K562 (cell line): ENCODE data around the gene PRKAG2. TPM values are rescaled to one million over a fixed set of nuclear protein-coding genes. Genes with fewer than 3 reads are reported as not detected.

Experiments
- ATAC-seq: fragments of 200-7000 bp; cut with Tn5 transposase; 3 replicates; pipeline ENCODE4 v1.9.1; 2020; ENCODE audit warnings: moderate library complexity
- BruUV-seq: library from RNA; stranded (reverse); fragments of 400-500 nt; replicated peaks from 2 replicates; lab custom pipeline; 2021; lab: Mats Ljungman, UMichigan
- CTCF ChIA-PET: fragments of 300-600 bp; formaldehyde crosslinking; extraction: SDS; loops from one replicate; lab custom pipeline; 2021; ENCODE audit warnings: low intra/inter-chr PET ratio; lab: Yijun Ruan, JAX
- POLR2A ChIA-PET: fragments of 300-600, 350-650 bp; sonication (Branson Sonifier 250); formaldehyde crosslinking; extraction: SDS; loops from one replicate; lab custom pipeline; 2021; ENCODE audit warnings: antibody characterized with exemption, inconsistent platforms; lab: Yijun Ruan, JAX
- DNase-seq, 4 experiments: peaks; one replicate each; pipeline versions ENCODE4 v3.0.0 to v3.0.0-alpha.2; 2011 to 2018; ENCODE audit warnings: low spot score in 3 of 4, mixed read lengths in 3 of 4; ENCODE audit errors: extremely low read depth in 1 of 4
- FAIRE-seq: peaks from 2 replicates; lab custom pipeline; 2011; peaks lifted over from hg19 to GRCh38; lab: Jason Lieb, UNC
- H2AFZ ChIP-seq: 2 replicates; pipeline ENCODE4 v1.6.0; 2011; ENCODE audit warnings: low read depth, low read length, control low read depth, inconsistent platforms
- H3K27ac ChIP-seq: fragments of 200-600 bp; 3 replicates; pipeline ENCODE4 v1.8.0; 2011; ENCODE audit warnings: low read depth, mild to moderate bottlenecking, control low read depth, inconsistent platforms, low read length, moderate library complexity, mixed read lengths; ENCODE audit errors: extremely low read depth
- H3K27me3 ChIP-seq, 2 experiments: fragments of 300-600 bp in 1 of 2; 2 replicates in 1 of 2; 3 replicates in 1 of 2; pipeline versions ENCODE4 v1.6.0 to v1.8.0; 2011; ENCODE audit warnings: inconsistent platforms in 2 of 2, low read length in 2 of 2, mild to moderate bottlenecking in 1 of 2, mixed read lengths in 1 of 2, moderate library complexity in 1 of 2; ENCODE audit not compliant: control insufficient read depth in 2 of 2, insufficient read depth in 2 of 2
- H3K36me3 ChIP-seq: fragments of 300-600 bp; 3 replicates; pipeline ENCODE4 v1.8.0; 2011; ENCODE audit warnings: mild to moderate bottlenecking, low read length, inconsistent platforms; ENCODE audit not compliant: control insufficient read depth, insufficient read depth
- H3K4me1 ChIP-seq, 2 experiments: fragments of 200-600 bp in 1 of 2; replicated peaks in 1 of 2; 2 replicates in 1 of 2; 3 replicates in 1 of 2; pipeline versions ENCODE4 v1.5.1 to v1.8.0; 2011; ENCODE audit warnings: inconsistent platforms in 2 of 2, low read length in 2 of 2, mild to moderate bottlenecking in 1 of 2, mixed read lengths in 1 of 2, moderate library complexity in 1 of 2; ENCODE audit not compliant: control insufficient read depth in 2 of 2, insufficient read depth in 2 of 2
- H3K4me2 ChIP-seq: 2 replicates; pipeline ENCODE4 v1.6.1; 2011; ENCODE audit warnings: low read length, control low read depth, inconsistent platforms, mixed read lengths; ENCODE audit not compliant: insufficient read depth
- H3K4me3 ChIP-seq: fragments of 200-600 bp; sonication (generic), shearing (Covaris generic); 2 replicates; pipeline ENCODE4 v1.5.1; 2016; ENCODE audit warnings: control low read depth, inconsistent platforms
- H3K79me2 ChIP-seq: fragments of 200-600 bp; 3 replicates; pipeline ENCODE4 v1.8.0; 2011; ENCODE audit warnings: low read length, inconsistent platforms; ENCODE audit not compliant: control insufficient read depth, insufficient read depth
- H3K9ac ChIP-seq, 2 experiments: 2 replicates each; pipeline versions ENCODE4 v1.6.0 to v1.6.1; 2011; ENCODE audit warnings: low read depth in 2 of 2, low read length in 2 of 2, control low read depth in 1 of 2, inconsistent platforms in 1 of 2, mild to moderate bottlenecking in 1 of 2, mixed read lengths in 1 of 2; ENCODE audit not compliant: insufficient read depth in 1 of 2
- H3K9me1 ChIP-seq: one replicate; pipeline ENCODE4 v1.6.0; 2011; ENCODE audit warnings: inconsistent platforms, mild to moderate bottlenecking, low read length, moderate library complexity; ENCODE audit not compliant: control insufficient read depth, insufficient read depth
- H3K9me3 ChIP-seq: replicated peaks from 2 replicates; pipeline ENCODE4 v1.5.1; 2011; ENCODE audit warnings: low read depth, low read length, inconsistent platforms; ENCODE audit not compliant: control insufficient read depth, insufficient read depth
- H4K20me1 ChIP-seq: replicated peaks from 2 replicates; pipeline ENCODE4 v1.6.1; 2011; ENCODE audit warnings: low read length, inconsistent platforms, mixed read lengths; ENCODE audit not compliant: control insufficient read depth, insufficient read depth
- BRD9 ChIP-seq: fragments of 450-650 bp; IDR thresholded peaks from 2 replicates; pipeline ENCODE4 v1.6.1; 2018; ENCODE audit warnings: low read depth; ENCODE audit not compliant: partially characterized antibody
- CREB5 ChIP-seq: fragments of 250-450 bp; sonication (Bioruptor Pico); IDR thresholded peaks from 2 replicates; pipeline ENCODE4 v1.5.0; 2020; ENCODE audit warnings: mild to moderate bottlenecking
- KDM2B ChIP-seq: fragments of 250-450 bp; sonication (Bioruptor Pico); IDR thresholded peaks from 2 replicates; pipeline ENCODE4 v1.8.0; 2021; ENCODE audit warnings: mild to moderate bottlenecking, moderate library complexity
- KLF1 ChIP-seq: fragments of 450-650 bp; IDR thresholded peaks from 2 replicates; pipeline ENCODE4 v1.6.1; 2016; ENCODE audit warnings: missing genetic modification characterization, missing compliant biosample characterization
- MAX ChIP-seq: sonication (generic); formaldehyde crosslinking; IDR thresholded peaks from 2 replicates; pipeline ENCODE4 v1.9.0; 2022; ENCODE audit warnings: mild to moderate bottlenecking, missing genetic modification reagents
- NONO ChIP-seq, 2 experiments: fragments of 200-400 bp in 1 of 2; fragments of 450-650 bp in 1 of 2; formaldehyde crosslinking in 1 of 2; IDR thresholded peaks; 2 replicates each; pipeline ENCODE4 v1.6.1; 2017; ENCODE audit warnings: low read depth in 2 of 2, mild to moderate bottlenecking in 2 of 2, moderate library complexity in 2 of 2, low read length in 1 of 2
- RBM17 ChIP-seq: fragments of 200-400 bp; formaldehyde crosslinking; IDR thresholded peaks from 2 replicates; pipeline ENCODE4 v1.6.1; 2017; ENCODE audit warnings: low read depth, mild to moderate bottlenecking, low read length, borderline replicate concordance
- RBM22 ChIP-seq: fragments of 200-400 bp; formaldehyde crosslinking; IDR thresholded peaks from 2 replicates; pipeline ENCODE4 v1.6.1; 2018; ENCODE audit warnings: low read length, low read depth; ENCODE audit not compliant: poor library complexity, severe bottlenecking
- RFX1 ChIP-seq: fragments of 450-650 bp; IDR thresholded peaks from 2 replicates; pipeline ENCODE4 v1.6.1; 2016; ENCODE audit warnings: mild to moderate bottlenecking, moderate library complexity
- WGBS: fragments of 100-300 bp; shearing (Covaris generic); methylation state at CpG from one replicate; pipeline ENCODE4 v1.1.6; 2016; ENCODE audit warnings: low coverage, mixed read lengths; ENCODE audit not compliant: insufficient coverage; ENCODE audit errors: missing lambda C conversion rate; 5-methylcytosine and 5-hydroxymethylcytosine counted together
- in situ Hi-C: fragments of 300-500 bp; cut with MboI; formaldehyde crosslinking; loops from 4 replicates; pipeline ENCODE4 v1.15.0; 2018; ENCODE audit warnings: inconsistent platforms, mixed read lengths
- intact Hi-C: fragments of 100-400 bp; cut with micrococcal nuclease; formaldehyde crosslinking; loops from 2 replicates; pipeline ENCODE4 v1.14.2; 2022
- polyA plus RNA-seq, 8 experiments: library from polyadenylated mRNA; depleted of rRNA in 4 of 8; stranded (reverse) in 5 of 8; unstranded in 3 of 8; fragments of >200 nt; fragmentation: Nextera tagmentation in 2 of 8; fragmentation: Illumina TruSeq in 1 of 8; extraction: Ambion mirVana in 2 of 8; extraction: Trizol in 1 of 8; gene quantifications; 2 replicates each; pipeline versions ENCODE4 v1.2.1 to v1.2.3, GENCODE V29; 2011 to 2014; ENCODE audit warnings: inconsistent platforms in 1 of 8, missing spikeins in 1 of 8
- total RNA-seq, 7 experiments: library from RNA; depleted of rRNA in 6 of 7; stranded (reverse); fragments of >200 nt in 6 of 7; fragmentation: Illumina TruSeq in 2 of 7; extraction: Trizol in 2 of 7; gene quantifications; 2 replicates each; pipeline versions ENCODE4 v1.2.1 to v1.2.3, GENCODE V29; 2011 to 2021; ENCODE audit warnings: low replicate concordance in 1 of 7
- TF ChIP-seq, protein P1 (sequence below): sonication (generic); formaldehyde crosslinking; IDR thresholded peaks from 2 replicates; pipeline ENCODE4 v1.8.0; 2023; ENCODE audit warnings: missing genetic modification reagents, mild to moderate bottlenecking, borderline replicate concordance
- TF ChIP-seq, protein P2 (sequence below), 3 experiments: IDR thresholded peaks in 2 of 3; conservative IDR thresholded peaks in 1 of 3; 2 replicates each; pipeline ENCODE4 v1.5.1; 2011 to 2012; ENCODE audit warnings: low read length in 3 of 3, mild to moderate bottlenecking in 3 of 3, control low read depth in 2 of 3, improper control_type of control experiment in 1 of 3, inconsistent platforms in 1 of 3, low read depth in 1 of 3, mixed read lengths in 1 of 3, moderate library complexity in 1 of 3; ENCODE audit not compliant: insufficient read depth in 2 of 3

Gene PRKAG2
- total and polyA plus RNA-seq, 9 of the 15 experiments (the other 6 are each of a cell fraction or from before 2014, with no cell fraction given) = 0.99 to 5.6 (median 3.3) TPM

DNA sequence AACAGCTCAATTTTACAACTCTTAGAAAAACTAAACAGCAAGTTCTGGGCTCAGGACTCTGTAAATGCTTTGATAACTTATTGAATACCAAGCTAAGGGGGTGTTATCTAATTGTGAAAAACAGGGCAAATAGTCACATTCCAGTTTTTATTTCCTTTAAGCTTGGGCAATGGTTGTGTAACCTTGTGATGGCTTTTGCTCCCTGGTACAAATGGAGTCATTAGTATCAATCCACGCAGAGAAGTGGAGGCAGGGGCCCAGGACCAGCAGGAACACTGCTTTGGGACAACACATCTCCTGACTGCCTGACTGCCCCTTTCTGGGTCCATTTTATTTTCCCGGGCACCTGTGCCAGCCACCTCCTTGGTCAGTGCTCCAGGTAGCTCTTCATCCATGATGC is 5.8 kb upstream of the PRKAG2 start (continued):
- TF ChIP-seq, protein P1, sequence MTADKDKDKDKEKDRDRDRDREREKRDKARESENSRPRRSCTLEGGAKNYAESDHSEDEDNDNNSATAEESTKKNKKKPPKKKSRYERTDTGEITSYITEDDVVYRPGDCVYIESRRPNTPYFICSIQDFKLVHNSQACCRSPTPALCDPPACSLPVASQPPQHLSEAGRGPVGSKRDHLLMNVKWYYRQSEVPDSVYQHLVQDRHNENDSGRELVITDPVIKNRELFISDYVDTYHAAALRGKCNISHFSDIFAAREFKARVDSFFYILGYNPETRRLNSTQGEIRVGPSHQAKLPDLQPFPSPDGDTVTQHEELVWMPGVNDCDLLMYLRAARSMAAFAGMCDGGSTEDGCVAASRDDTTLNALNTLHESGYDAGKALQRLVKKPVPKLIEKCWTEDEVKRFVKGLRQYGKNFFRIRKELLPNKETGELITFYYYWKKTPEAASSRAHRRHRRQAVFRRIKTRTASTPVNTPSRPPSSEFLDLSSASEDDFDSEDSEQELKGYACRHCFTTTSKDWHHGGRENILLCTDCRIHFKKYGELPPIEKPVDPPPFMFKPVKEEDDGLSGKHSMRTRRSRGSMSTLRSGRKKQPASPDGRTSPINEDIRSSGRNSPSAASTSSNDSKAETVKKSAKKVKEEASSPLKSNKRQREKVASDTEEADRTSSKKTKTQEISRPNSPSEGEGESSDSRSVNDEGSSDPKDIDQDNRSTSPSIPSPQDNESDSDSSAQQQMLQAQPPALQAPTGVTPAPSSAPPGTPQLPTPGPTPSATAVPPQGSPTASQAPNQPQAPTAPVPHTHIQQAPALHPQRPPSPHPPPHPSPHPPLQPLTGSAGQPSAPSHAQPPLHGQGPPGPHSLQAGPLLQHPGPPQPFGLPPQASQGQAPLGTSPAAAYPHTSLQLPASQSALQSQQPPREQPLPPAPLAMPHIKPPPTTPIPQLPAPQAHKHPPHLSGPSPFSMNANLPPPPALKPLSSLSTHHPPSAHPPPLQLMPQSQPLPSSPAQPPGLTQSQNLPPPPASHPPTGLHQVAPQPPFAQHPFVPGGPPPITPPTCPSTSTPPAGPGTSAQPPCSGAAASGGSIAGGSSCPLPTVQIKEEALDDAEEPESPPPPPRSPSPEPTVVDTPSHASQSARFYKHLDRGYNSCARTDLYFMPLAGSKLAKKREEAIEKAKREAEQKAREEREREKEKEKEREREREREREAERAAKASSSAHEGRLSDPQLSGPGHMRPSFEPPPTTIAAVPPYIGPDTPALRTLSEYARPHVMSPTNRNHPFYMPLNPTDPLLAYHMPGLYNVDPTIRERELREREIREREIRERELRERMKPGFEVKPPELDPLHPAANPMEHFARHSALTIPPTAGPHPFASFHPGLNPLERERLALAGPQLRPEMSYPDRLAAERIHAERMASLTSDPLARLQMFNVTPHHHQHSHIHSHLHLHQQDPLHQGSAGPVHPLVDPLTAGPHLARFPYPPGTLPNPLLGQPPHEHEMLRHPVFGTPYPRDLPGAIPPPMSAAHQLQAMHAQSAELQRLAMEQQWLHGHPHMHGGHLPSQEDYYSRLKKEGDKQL = no peak

DNA sequence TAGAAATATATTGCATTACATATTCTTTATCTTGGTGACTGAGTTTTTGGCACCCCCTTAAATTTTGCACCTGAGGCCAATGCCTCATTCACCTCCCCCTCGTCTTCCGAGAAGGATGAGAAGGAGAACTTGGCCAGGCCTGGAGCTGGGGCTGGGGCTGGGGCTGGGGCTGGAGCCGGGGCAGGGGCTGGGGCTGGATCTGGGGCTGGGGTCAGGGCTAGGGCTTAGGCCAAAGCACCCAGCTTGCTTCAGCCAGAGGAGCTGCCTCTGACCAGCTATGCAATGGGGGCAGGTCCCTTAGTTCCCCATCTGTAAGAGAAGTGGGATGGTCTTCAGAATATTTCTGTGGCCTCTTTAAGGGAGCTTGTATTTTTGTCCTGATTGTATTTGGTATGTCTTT is 3.8 kb upstream of the PRKAG2 start:
- TF ChIP-seq BRD9 (no peak), KLF1 (tag) (no peak), RBM17 (no peak), RBM22 (no peak), NONO (IDR thresholded peaks at IDR 0.05; ENCODE audit: low read depth in 2 of 2, low read length in 1 of 2) (no peak), KDM2B (CRISPR knock-in tag) (no peak), MAX (CRISPR knock-in tag) (no peak), RFX1 (no peak), CREB5 (CRISPR knock-in tag) (no peak)
- TF ChIP-seq, protein P2, sequence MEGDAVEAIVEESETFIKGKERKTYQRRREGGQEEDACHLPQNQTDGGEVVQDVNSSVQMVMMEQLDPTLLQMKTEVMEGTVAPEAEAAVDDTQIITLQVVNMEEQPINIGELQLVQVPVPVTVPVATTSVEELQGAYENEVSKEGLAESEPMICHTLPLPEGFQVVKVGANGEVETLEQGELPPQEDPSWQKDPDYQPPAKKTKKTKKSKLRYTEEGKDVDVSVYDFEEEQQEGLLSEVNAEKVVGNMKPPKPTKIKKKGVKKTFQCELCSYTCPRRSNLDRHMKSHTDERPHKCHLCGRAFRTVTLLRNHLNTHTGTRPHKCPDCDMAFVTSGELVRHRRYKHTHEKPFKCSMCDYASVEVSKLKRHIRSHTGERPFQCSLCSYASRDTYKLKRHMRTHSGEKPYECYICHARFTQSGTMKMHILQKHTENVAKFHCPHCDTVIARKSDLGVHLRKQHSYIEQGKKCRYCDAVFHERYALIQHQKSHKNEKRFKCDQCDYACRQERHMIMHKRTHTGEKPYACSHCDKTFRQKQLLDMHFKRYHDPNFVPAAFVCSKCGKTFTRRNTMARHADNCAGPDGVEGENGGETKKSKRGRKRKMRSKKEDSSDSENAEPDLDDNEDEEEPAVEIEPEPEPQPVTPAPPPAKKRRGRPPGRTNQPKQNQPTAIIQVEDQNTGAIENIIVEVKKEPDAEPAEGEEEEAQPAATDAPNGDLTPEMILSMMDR (IDR thresholded peaks at IDR 0.05 in 2 of 3, conservative IDR thresholded peaks at IDR 0.05 in 1 of 3; ENCODE audit: insufficient read depth in 2 of 3, low read depth in 1 of 3, low read length in 3 of 3) = no peak
- TF ChIP-seq, all 486 proteins: peak for 0
- WGBS = 5% methylated on average over 3 of the region's 3 CpGs
- BruUV-seq = no TSS peak
- FAIRE-seq (no peak), ATAC-seq (no peak), DNase-seq (no peak)
- POLR2A ChIA-PET = interaction anchor here (0.6 kb wide), 1 partner anchor 70 kb away, joined by 3 read pairs; no protein-coding TSS in a partner anchor
- CTCF ChIA-PET = no interaction called here
- Histone ChIP-seq H3K36me3 (no peaks in the 10 kb centered on the region), H3K4me1 (peaks cover 0 to 23% of the 10 kb centered on the region in 2 experiments; a peak in 2 of 5 replicates), H3K9me1 (no peaks in the 10 kb centered on the region), H2AFZ (no peak overlapping the region), H3K79me2 (no peaks in the 10 kb centered on the region), H4K20me1 (no peaks in the 10 kb centered on the region; the same call in none of the 2 replicates), H3K9ac (no peak overlapping the region), H3K4me2 (no peak overlapping the region), H3K27me3 (peaks cover 33 to 63% of the 10 kb centered on the region in 2 experiments), H3K9me3 (no peaks in the 10 kb centered on the region), H3K4me3 (no peak overlapping the region), H3K27ac (no peak overlapping the region)
- intact Hi-C loops = no loop called here
- in situ Hi-C loops = no loop called here
